ENCODE results near the gene RUNX2.

The RUNX2 gene

DNA sequence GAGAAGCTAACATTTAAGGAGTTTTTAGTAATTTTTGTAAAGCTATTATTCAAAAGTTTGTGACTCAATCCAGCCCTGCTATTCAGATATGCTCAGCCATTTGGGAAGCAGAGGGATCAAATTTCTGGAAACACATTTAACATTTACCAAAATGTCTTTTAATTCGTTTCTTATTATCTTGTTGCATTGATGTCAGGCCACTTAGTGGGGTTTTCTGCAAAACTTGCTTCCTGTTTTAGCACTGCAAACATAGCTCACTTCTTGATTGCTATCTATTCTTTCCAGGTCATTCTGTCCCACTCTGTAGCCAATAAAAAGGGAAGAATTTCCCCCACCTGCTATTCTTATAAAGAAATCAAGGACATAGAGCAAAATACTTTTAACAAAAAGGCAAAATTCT, 226.5 kb downstream of the RUNX2 start:
- TF ChIP-seq NFIC (IDR thresholded peaks at IDR 0.05) (no peak), YY1 (IDR thresholded peaks at IDR 0.05; ENCODE audit: low read depth) (no peak), EP300 (IDR thresholded peaks at IDR 0.05; ENCODE audit: borderline replicate concordance) (no peak), FOXM1 (IDR thresholded peaks at IDR 0.05; ENCODE audit: borderline replicate concordance, low read depth) (no peak), TCF12 (IDR thresholded peaks at IDR 0.05; ENCODE audit: low read depth) (no peak), RAD21 (IDR thresholded peaks at IDR 0.05; ENCODE audit: low read depth) (no peak), TEAD4 (IDR thresholded peaks at IDR 0.05) (no peak), CREB1 (IDR thresholded peaks at IDR 0.05; ENCODE audit: low read depth) (no peak), EGR1 (IDR thresholded peaks at IDR 0.05) (no peak), TAF1 (IDR thresholded peaks at IDR 0.05; ENCODE audit: low read depth) (no peak), CEBPB (IDR thresholded peaks at IDR 0.05) (no peak)
- TF ChIP-seq, protein P1, sequence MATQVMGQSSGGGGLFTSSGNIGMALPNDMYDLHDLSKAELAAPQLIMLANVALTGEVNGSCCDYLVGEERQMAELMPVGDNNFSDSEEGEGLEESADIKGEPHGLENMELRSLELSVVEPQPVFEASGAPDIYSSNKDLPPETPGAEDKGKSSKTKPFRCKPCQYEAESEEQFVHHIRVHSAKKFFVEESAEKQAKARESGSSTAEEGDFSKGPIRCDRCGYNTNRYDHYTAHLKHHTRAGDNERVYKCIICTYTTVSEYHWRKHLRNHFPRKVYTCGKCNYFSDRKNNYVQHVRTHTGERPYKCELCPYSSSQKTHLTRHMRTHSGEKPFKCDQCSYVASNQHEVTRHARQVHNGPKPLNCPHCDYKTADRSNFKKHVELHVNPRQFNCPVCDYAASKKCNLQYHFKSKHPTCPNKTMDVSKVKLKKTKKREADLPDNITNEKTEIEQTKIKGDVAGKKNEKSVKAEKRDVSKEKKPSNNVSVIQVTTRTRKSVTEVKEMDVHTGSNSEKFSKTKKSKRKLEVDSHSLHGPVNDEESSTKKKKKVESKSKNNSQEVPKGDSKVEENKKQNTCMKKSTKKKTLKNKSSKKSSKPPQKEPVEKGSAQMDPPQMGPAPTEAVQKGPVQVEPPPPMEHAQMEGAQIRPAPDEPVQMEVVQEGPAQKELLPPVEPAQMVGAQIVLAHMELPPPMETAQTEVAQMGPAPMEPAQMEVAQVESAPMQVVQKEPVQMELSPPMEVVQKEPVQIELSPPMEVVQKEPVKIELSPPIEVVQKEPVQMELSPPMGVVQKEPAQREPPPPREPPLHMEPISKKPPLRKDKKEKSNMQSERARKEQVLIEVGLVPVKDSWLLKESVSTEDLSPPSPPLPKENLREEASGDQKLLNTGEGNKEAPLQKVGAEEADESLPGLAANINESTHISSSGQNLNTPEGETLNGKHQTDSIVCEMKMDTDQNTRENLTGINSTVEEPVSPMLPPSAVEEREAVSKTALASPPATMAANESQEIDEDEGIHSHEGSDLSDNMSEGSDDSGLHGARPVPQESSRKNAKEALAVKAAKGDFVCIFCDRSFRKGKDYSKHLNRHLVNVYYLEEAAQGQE (IDR thresholded peaks at IDR 0.05; ENCODE audit: low read depth): no peak
- TF ChIP-seq, protein P2, sequence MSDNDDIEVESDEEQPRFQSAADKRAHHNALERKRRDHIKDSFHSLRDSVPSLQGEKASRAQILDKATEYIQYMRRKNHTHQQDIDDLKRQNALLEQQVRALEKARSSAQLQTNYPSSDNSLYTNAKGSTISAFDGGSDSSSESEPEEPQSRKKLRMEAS (IDR thresholded peaks at IDR 0.05): no peak
- TF ChIP-seq, protein P3, sequence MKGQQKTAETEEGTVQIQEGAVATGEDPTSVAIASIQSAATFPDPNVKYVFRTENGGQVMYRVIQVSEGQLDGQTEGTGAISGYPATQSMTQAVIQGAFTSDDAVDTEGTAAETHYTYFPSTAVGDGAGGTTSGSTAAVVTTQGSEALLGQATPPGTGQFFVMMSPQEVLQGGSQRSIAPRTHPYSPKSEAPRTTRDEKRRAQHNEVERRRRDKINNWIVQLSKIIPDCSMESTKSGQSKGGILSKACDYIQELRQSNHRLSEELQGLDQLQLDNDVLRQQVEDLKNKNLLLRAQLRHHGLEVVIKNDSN (IDR thresholded peaks at IDR 0.05): no peak

DNA sequence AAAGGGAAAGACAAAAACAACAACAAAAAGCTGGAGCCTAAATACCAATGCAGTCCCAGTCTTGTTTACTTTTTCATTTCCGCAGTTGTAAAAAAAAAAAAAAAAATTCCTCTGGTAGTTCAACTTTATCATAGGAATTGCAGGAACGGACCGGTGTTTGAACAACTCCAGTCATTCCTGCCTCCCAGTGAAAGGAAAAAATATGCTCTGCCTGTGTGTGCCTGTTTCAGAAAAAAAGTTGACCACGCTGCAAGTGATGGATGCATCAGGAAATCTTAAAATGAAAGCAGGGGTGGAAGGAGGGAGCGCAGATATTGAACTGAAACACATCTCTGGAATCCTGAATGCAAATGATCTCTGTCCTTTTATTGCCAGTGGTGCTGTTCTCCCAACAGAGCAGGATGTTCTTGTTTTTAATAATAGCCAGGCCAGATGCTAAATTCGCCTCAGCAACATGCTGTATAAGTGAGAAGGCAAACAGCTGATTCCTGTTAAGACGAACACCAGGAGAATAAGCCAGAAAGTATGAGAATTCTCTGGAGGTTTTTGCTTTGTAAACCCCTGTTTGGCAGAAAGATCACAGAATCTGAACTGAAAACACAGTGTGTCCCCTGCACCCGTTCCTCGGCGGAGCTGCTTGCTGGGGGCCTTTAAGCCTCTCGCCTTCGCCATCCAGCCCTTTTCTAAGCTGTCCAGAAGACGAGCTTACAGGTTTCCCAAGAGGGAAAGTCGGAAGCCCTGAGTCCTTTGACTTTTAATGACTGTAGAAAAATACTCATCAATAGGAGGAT, 228.0 kb downstream of the RUNX2 start:
- TF ChIP-seq, protein P3 (IDR thresholded peaks at IDR 0.05): no peak
- TF ChIP-seq TAF1 (IDR thresholded peaks at IDR 0.05; ENCODE audit: low read depth): no peak
- TF ChIP-seq EP300 (IDR thresholded peaks at IDR 0.05; ENCODE audit: borderline replicate concordance): no peak
- no peak for TF ChIP-seq ZBTB7A (IDR thresholded peaks at IDR 0.05; ENCODE audit: low read depth)
- TF ChIP-seq, protein P1 (IDR thresholded peaks at IDR 0.05; ENCODE audit: low read depth): no peak
- TF ChIP-seq TEAD4 (IDR thresholded peaks at IDR 0.05): no peak
- no peak for TF ChIP-seq YY1 (IDR thresholded peaks at IDR 0.05; ENCODE audit: low read depth)
- TF ChIP-seq CEBPB (IDR thresholded peaks at IDR 0.05): no peak
- TF ChIP-seq RAD21 (IDR thresholded peaks at IDR 0.05; ENCODE audit: low read depth): no peak
- TF ChIP-seq, protein P2 (IDR thresholded peaks at IDR 0.05): no peak
- no peak for TF ChIP-seq TCF12 (IDR thresholded peaks at IDR 0.05; ENCODE audit: low read depth)
- no peak for TF ChIP-seq NFIC (IDR thresholded peaks at IDR 0.05)
- TF ChIP-seq CREB1 (IDR thresholded peaks at IDR 0.05; ENCODE audit: low read depth): no peak
- TF ChIP-seq EGR1 (IDR thresholded peaks at IDR 0.05): no peak
- TF ChIP-seq FOXM1 (IDR thresholded peaks at IDR 0.05; ENCODE audit: borderline replicate concordance, low read depth): no peak

DNA sequence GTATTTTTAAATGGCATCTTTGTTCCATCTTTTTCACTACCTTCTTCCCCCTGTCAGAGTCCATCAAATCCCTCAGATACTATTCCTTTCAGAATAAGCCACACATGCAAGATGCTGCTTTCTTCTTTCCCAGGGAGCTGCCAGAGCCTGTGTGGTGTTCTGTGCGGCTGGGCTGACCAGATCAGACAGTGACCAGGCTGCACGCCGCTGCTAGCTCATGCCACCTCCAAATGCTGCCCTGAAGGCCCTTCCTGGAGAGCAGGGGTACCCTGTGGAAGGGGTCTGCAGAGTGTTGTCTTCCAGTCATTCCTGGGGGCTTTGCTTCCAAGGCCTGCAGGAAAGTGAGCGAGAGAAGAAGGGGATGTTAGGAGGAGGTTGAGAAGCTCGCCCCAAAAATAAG, 228.7 kb downstream of the RUNX2 start:
- TF ChIP-seq EP300 (IDR thresholded peaks at IDR 0.05; ENCODE audit: borderline replicate concordance) (no peak), CEBPB (IDR thresholded peaks at IDR 0.05) (no peak), NFIC (IDR thresholded peaks at IDR 0.05) (no peak), ZBTB7A (IDR thresholded peaks at IDR 0.05; ENCODE audit: low read depth) (no peak)
- TF ChIP-seq, protein P1 (IDR thresholded peaks at IDR 0.05; ENCODE audit: low read depth): no peak
- TF ChIP-seq, protein P3 (IDR thresholded peaks at IDR 0.05): no peak

DNA sequence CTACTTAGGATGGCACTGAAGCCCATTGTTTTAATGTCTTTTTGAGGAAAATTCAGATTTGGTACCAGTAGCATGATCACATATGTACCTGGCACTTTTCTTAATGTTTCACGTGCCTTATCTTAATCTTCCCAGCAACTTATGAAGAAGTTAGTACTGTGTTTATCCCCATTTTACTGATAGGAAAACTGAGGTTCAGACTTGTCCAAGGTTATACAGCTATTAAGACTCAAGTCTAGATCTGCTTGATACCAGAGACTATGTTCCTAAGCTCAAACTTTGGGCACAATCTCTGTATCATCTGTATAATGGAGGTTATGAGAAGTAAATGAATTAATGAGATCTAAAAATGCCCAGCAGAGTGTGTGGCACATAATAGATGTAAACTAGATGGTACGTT, 229.3 kb downstream of the RUNX2 start:
- TF ChIP-seq TEAD4 (IDR thresholded peaks at IDR 0.05) (no peak), RAD21 (IDR thresholded peaks at IDR 0.05; ENCODE audit: low read depth) (no peak), CEBPB (IDR thresholded peaks at IDR 0.05) (no peak), TAF1 (IDR thresholded peaks at IDR 0.05; ENCODE audit: low read depth) (no peak), FOXM1 (IDR thresholded peaks at IDR 0.05; ENCODE audit: borderline replicate concordance, low read depth) (no peak), CREB1 (IDR thresholded peaks at IDR 0.05; ENCODE audit: low read depth) (no peak), NFIC (IDR thresholded peaks at IDR 0.05) (no peak), EP300 (IDR thresholded peaks at IDR 0.05; ENCODE audit: borderline replicate concordance) (no peak), ZBTB7A (IDR thresholded peaks at IDR 0.05; ENCODE audit: low read depth) (no peak), TCF12 (IDR thresholded peaks at IDR 0.05; ENCODE audit: low read depth) (no peak)
- TF ChIP-seq, protein P3 (IDR thresholded peaks at IDR 0.05): no peak
- TF ChIP-seq, protein P2 (IDR thresholded peaks at IDR 0.05): no peak
- TF ChIP-seq, protein P1 (IDR thresholded peaks at IDR 0.05; ENCODE audit: low read depth): no peak
